GM18858 (cell line): ENCODE data around the gene TSPEAR.
"Not testable (repeated sequence)": the region's sequence is repeated elsewhere in the genome, so short reads cannot be mapped to it uniquely, and the experiment has no call there.

ENCODE experiments used
- ATAC-seq: cut with Tn5 transposase; IDR thresholded peaks from one replicate; pipeline ENCODE4 v1.9.1; 2021; ENCODE audit not compliant: unreplicated experiment

Gene TSPEAR

DNA sequence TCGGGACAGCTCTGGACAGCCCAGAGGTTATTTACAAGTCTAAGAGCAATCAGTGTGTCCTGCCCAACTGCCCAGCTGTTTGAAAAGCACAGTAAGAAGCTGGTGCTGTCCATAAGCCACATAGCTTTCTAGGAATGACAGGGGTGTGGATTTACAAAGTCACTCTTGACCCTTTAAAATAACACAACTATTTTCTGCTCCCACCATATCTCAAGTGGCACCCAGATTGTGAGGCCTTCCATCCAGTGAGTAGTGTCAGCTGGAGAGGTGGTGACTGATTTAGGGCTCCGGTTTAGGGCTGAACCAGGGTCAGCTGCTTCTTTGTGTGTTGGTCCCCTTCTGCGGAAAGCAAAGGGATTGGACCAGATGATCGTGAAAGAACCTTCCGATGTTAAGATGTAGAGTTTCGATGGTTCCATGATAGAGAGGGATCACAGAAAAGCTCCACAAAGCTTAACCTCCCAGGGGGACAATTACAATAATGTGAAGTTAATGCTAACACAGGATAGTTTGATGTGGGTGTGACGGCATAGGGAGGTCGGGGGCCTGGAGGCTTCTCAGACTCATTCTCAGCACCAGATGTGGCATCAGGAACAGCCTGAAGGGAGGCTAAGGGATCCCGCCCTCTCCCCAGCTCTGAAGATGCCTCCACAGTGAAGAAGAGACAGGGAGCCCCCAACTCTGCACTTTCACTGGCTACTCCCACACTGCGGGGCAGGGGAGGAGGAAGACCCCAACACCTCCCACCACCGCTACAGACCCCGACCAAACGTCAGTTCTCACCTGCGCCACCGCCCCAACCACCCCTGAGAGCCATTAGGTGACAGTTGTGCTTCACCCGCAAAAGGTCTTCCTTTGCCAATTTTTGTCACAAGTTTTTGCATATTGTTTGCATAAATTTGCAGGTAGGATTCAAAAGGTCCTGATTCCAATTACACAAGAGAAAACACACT lies 215.5 kb downstream of the TSPEAR start:
- ATAC-seq = no peak

DNA sequence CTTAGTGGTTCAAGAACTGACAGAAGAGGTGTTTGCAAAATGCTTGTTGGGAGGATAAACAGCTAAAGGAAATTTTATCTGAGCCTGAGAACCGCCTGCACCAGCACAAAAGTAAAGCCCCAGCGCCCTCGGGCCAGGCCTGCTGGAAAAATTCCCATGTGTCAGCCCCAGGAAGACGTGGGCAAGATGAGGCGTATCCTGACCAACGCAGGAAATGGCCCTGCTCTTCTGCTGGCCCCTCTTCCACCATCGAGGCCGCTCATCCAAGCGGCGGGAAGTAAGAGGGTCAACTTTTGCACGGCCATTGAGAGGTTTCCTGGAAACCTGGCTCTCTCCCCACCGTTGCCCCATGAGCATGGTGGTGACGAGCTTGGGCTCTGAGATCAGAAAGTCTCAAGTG lies 216.4 kb downstream of the TSPEAR start:
- ATAC-seq = no peak

DNA sequence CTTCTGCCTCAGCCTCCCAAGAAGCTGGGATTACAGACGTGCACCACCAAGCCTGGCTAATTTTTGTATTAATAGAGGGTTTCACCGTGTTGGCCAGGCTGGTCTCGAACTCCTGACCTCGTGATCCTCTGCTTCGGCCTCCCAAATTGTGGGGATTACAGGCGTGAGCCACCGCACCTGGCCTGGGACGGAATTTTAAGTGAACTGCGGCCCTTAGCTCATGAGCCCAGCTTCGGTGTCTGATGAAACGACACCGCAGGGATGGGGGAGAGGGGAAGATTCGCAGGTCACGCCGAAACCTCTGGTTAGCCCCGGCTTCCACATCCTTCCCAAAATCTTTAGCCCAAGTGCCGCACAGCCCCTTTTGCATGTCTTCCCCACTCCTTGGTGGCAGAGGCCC lies 217.0 kb downstream of the TSPEAR start:
- ATAC-seq = no peak

DNA sequence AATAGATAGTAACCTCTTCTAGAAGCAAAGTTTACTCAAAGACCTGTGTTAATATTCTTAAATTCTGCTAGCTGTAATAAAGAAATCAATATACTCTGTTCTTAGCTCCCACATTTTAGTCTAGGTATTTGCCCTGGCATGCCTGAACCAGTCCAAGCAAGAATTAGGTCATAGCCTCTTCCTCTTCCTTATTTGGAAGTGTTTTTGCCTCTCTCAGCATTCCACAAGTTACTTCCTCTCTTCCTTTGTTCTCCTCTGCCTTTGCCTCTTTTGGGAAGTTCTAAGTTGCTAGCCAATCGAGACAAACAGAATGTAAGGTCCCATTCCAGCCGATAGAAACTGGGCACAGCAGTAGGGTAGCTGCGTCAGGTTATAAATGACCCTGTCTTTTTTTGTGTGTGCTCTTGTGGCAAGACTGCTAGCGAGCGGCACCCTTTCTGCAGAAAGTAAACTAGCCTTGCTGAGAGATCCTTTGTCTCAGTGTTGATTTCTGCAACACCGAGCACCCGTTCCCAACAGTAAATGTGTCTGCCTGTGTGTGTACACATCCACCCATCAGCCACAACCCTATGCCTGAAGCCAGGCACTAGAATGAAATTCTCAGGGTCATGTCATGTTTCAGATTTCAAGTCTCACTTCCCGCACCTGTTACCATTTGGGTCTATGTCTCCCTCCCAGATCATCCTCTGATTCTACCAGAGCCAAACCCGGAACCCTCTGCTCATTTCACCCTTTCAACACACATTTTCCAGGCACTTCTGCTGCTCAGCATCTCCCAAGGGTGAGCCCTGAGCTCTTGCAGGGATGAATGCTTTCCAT lies 218.6 kb downstream of the TSPEAR start:
- no peak for ATAC-seq

DNA sequence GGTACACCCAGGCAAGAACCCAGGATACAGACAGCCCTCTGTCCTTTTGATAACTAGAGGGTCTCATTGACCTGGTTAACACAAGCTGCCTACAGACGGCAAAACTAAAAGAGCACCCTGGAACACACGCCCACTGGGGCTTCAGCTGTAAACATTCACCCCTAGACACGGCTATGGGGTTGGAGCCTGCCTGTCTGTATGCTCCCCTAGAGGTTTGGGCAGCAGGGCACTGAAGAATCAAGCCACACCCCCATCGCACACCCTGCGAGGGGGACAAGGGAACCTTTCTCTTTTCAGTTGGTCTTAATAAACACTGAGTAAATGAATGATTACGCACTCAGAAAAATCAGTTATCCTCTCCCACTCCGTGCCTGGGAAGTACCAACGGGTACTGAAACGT lies 220.6 kb downstream of the TSPEAR start:
- ATAC-seq = no peak

DNA sequence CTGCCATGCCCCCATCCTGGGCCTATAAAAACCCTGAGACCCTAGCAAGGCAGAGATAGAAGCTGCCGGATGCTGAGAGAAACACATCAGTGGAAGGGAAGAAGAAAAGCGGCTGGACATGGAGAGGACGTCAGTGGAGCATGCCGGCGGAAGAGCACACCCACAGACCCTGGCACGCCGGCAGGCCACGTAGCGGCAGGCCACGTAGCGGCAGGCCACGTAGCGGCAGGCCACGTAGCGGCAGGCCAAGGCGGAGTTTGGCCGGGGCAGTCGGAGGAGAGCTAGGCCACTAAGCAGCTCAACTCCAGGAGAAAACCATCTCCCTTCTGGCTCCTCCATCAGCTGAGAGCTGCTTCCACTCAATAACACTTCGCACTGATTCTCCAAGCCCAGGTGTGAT lies 221.0 kb downstream of the TSPEAR start:
- no peak for ATAC-seq

DNA sequence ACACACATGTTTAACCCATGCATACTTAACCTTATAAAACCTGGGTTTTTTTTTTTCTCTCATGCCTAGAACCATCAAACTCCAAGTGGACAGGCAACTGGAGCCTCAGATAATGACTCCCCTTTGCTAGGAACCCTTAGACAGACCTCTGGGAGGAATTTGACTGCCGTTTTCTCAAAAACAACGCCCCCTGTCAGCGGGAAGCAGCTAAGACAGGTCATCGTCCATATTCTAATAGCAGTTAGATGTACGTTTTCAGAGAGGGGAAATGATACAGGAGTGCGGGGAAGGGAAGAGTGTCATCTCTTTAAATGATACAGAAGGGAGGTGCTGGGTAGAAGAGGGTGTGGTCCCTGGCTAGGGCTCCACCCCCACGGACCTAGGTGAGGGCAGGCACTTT lies 221.4 kb downstream of the TSPEAR start:
- ATAC-seq = no peak

DNA sequence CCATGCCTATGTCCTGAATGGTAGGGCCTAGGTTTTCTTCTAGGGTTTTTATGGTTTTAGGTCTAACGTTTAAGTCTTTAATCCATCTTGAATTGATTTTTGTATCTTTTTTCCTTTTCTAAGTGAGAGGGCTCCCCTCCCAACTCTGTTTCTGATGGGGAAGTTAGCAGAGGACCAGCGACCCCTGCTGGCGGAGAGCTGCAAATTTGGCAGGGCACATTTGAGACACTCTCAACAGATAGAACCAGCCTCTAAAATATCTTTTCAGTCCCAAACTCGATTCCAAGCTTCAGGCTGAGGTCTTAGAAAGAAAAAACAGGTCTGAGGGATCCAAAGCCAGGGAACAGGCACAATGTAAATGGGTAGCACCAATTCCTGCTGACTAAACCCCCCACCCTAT lies 223.5 kb downstream of the TSPEAR start:
- no peak for ATAC-seq

DNA sequence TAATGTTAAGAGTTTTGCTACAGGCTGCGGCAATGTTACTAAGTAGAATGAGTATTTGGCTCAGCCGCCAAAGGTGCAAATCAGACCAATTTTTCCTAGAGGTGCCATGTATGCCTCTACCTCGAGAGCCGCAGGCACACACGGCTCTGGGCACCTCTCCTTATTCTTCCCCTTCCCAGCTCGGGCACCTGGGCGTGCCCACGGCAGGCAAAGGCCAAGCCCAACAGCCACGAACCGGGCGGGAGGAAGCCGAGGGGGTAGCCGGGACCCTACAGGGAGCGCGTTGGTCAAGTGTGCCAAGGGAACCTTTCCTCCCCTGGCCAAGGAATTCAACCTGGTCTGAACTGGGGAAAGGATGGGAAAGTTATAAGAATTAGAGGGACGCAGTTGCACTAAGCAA lies 225.1 kb downstream of the TSPEAR start:
- ATAC-seq = no peak

DNA sequence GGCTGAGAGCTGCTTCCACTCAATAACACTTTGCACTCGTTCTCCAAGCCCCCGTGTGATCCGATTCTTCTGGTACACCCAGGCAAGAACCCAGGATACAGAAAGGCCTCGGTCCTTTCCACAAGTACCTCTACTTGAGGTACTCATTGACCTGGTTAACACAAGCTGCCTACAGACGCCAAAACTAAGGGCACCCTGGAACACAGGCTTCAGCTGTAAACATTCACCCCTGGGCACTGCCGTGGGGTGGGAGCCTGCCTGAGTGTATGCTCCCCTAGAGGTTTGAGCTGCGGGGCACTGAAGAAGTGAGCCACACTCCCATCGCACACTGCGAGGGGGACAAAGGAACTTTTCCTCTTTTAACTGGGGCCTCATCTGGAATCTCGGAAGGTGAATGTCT lies 225.6 kb downstream of the TSPEAR start:
- ATAC-seq = no peak

DNA sequence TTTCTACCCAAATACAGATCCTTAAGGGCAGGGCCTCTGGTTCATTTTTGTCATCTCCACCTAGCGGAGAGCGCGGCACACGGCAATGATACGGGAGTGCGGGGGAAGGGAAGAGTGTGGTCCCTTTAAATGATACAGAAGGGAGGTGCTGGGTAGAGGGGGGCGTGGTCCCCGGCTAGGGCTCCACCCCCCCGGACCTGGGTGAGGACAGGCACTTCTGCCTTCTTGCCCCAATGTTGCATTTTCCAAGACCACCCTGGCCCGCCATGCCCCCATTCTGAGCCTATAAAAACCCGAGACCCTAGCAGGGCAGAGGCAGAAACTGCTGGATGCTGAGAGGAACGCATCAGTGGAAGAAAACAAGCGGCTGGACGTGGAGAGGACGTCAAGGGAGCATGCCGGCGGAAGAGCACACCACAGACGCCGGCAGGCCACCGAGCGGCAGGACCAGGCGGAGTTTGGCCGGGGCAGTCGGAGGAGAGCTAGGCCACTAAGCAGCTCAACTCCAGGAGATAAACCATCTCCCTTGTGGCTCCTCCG lies 226.0 kb downstream of the TSPEAR start:
- no peak for ATAC-seq

DNA sequence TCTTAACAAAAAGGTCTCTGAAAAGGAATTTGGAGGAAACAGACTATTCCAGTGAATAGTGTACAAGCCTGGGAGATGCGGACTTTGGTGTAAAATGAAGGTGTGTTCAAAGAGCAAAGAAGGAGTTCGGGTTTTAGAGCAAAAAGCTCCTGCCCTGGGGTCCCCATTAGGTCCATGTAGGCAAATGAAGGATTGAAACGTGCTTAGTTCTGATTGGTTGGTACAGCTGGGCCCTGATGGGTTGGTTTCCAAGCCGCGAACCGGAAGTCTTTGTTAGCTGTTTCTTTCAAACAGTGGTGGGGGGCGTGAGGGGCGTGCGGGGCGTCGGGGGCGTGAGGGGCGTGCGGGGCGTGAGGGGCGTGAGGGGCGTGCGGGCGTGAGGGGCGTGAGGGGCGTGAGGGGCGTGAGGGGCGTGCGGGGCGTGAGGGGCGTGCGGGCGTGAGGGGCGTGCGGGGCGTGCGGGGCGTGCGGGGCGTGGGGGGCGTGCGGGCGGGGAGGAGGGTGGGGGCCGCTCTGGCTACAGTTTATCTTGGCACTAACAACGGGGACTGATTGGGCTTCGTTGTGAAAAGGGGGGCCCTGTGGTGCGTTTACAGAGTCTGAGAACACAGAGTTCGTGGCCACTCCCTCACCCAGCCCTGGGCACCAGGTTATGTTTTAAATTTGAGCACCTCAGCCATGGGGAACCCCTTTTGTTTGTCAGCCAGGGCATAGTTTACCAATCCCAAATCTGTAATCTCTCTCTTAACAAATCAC lies 226.7 kb downstream of the TSPEAR start:
- no peak for ATAC-seq

DNA sequence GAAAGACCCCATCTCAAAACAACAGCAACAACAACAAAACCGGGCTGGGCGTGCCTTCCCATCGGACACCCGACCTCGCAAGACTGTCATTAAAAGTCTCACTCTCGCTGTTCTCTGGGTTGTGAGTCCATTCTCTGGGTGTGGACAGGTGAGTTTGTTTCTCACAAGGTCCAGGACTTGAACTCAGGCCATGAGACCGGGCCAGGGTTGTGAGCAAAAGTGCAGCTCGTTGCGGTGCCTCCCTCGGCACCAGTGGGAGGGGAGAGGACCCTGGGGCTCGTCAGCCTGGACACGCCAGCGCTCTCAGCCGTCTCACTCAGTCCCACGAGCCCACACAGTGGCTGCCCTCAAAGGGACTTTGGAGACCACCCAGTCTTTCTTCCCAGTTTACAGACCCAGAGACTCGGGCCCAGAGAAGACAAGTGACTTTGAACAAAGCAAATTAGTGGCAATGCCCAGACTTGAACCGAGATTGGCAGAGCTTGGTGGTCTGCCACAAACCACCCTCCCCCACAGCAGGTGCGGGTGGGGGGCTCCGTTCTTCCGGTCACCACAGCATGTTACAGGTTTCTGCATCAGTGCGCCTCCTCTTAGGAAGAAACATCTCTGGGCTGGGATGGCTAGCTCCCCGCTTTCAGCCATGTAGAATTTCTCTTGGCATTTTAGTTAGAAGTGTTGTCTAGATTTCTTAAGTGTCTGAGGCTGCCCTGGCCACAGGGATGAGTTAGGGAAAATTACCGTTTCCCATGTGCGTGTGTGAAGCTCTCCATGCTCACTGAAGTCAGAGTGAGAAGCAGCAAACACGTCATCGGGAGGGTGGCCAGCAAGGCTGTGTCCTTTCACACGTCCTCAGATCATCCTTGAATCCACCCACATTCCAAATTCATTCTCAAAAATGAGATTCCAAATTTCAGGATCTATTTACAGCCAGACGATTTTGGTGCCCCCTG lies 227.8 kb downstream of the TSPEAR start:
- ATAC-seq = no peak

DNA sequence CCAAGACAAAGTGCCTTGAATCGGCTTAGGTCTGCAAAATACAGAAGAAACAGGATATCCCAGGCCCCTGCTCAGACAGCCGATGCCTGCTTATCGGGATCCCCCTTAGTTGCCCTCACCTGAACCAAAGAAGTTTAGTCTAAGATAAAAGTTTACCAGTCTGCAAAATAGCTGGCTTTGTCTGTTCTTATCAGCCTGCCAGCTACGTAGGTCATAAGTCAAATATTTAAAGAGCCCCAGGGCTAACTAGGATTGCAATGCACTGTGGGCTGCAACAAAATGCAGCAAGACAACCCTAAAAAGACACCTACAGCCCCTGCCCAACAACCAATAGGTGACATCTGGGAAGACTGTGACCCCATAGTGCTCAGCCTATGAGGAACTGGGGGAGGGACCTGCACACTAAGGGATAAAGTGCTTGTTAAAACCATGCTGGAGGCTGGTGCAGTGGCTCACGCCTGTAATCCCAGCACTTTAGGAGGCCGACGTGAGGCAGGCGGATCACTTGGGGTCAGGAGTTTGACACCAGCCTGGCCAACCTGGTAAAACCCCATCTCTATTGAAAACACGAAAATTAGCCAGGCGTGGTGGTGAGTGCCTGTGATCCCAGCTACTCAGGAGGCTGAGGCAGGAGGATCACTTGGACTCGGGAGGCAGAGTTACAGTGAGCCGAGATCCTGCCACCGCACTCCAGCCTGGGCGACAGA lies 228.6 kb downstream of the TSPEAR start:
- ATAC-seq = no peak

DNA sequence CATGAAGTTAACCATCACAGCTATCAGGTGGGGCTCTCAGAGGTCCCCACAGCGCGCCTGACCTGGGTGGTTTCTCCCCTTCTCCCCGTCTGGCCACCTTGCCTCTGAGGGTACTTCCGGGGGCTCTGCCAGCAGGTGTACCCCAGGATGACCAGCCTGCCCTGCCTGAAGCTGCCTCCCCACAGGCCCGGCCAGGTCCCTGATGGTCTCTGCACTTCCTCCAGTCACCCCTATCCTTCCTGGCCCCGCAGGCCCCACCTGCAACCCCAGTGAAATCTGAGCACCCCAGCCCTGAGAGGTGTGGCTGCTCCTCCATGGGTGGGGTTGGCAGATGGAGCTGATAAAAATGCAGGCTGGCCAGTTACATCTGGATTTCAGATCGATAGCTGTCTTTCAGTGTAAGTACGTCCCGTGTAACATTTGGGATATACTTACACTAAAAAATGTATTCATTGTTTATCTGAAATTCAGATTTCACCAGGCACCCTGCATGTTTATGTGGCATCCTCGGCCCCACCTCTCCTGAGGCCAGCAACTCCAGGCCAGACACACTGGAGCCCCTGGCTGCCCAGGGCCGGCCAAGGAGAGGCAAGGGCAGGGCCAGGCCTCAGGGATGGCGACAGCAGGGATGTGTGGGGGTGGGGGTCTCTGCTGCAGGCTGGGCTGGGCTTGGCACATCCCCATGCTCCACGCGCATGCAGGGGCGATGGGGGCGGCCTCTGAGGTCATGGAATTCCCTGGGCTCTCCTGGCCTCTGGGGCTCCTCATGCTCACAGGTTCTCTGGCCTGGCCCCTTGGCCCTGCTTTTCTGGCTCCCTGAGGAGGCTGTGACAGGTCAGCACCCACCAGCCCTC lies 230.9 kb downstream of the TSPEAR start:
- ATAC-seq = no peak

DNA sequence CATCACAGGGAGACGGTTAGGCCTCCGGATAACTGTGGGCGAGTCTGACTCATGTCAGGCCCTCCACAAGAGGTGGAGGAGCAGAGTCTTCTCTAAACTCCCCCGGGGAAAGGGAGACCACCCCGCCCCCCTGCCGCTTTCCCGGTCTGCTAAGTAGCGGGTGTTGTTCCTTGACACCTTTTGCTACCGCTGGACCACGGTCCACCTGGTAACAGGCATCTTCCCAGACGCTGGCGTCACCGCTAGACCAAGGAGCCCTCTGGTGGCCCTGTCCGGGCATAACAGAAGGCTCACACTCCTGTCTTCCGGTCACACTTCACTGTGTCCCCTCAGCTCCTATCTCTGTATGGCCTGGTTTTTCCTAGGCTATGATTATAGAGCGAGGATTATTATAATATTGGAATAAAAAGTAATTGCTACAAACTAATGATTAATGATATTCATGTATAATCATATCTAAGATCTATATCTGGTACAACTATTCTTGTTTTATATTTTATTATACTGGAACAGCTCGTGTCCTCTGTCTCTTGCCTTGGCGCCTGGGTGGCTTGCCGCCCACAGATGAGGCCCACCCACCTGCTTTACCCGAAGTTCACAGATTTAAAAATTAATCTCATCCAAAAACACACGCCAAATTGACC lies 231.7 kb downstream of the TSPEAR start:
- not testable (repeated sequence) for ATAC-seq

DNA sequence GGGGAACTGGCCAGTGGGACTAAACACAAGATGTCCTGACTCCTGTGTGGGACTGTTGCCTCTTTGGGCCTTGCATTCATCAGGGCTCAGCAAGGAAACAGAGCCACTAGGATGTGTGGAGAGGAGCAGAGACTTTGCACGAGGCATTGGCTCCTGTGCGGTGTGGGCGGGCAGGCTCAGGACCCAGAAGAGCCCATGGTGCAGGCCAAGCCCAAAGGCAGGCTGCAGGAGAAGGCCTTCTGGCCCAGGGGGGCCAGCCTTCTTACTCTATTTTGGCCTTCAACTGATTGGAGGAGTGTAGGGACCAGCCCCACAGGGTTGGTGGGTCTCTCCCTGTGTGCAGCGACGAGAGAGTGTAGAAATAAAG lies 232.6 kb downstream of the TSPEAR start:
- no peak for ATAC-seq
